Stimulated activated CD4-positive, alpha-beta T cell treated with anti-CD3 and anti-CD28 coated beads, Interleukin-15, amount 100 ng/mL, for 24 hours (primary cell): ENCODE data around the gene RGL3.
"Not testable (repeated sequence)": the region's sequence is repeated elsewhere in the genome, so short reads cannot be mapped to it uniquely, and the experiment has no call there.

Experiments used
- DNase-seq: peaks from one replicate; pipeline ENCODE4 v3.0.0-alpha.2; 2020

RGL3 gene

DNA sequence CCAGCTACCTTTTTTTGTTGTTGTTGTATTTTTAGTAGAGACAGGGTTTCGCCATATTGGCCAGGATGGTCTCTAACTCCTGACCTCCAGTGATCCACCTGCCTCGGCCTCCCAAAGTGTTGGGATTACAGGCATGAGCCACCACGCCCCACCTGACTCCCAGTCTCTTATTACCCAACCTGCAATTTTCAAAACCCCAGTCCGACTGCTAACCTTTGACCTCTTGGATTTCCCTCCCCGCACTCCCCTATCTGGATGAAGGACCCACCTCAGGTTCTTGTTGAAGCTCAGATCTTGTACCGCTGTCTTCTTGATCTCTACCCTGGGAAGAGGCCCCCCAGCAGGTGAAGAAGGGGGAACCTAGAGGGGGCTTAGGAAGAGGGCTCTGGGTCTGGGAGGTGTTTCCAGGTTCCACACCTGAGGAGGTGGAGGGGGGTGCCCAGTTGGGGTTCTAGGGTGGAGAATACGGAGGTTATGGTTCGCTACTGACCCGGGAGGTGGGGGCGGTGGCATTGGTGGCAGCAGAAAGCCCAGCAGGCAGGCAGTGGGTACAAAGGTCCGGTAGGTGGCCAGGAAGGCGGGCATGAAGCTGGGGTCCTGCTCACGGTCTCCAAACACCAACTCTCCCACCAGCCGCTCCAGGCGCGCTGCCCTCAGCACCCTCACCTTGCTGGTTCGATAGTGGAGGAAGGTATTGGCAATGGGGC is 2.6 kb downstream of the RGL3 start:
- DNase-seq = no peak

DNA sequence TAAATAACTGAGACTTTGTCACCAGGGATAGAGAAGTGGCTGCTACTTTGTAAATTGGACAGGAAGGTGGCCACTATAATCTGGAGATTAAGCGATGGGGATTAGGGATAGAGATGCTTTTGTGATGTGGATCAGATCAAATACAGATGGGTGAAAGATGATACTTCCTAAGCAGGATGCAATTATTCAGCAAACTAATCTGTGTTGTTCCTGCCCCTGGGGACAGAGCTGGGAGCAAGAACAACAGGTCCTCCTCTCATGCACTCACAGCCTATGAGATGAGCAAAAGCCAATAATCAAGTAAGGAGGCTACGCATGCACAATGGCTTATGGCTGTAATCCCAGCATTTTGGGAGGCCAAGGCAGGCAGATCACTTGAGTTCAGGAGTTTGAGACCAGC is 4.6 kb downstream of the RGL3 start:
- no peak for DNase-seq

DNA sequence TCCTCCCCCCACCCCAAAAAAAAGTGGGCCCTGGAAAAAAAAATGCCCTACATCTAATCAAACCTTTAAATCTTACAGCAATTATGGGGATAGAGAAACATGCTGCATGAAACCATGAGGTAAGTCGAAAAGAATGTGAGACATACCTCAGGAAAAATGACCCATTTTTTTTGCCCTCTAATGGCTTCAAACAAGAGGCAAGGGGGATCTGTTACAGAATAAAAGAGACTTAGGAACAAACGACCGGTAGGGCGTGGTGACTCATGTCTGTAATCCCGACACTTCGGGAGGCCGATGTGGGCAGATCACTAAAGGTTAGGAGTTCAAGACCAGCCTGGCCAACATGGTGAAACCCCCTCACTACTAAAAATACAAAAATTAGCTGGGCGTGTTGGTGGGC is 8.4 kb downstream of the RGL3 start:
- no peak for DNase-seq

DNA sequence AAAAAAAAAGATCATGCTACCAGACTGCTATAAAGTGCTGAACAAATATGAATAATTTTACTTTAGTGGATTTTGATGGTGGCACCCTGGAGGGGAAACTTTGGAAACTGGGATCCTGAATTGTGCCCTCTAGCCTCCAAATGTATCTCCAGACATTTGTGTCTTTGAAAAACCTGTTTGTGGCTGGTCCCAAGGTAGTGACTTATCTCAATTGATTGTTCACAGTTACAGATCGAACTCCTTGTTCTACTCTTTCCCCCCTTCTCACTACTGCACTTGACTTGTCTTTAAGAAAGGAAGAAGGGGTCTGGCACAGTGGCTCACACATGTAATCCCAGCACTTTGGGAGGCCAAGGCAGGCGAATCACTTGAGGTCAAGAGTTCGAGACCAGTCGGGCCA is 10.5 kb downstream of the RGL3 start:
- no peak for DNase-seq

DNA sequence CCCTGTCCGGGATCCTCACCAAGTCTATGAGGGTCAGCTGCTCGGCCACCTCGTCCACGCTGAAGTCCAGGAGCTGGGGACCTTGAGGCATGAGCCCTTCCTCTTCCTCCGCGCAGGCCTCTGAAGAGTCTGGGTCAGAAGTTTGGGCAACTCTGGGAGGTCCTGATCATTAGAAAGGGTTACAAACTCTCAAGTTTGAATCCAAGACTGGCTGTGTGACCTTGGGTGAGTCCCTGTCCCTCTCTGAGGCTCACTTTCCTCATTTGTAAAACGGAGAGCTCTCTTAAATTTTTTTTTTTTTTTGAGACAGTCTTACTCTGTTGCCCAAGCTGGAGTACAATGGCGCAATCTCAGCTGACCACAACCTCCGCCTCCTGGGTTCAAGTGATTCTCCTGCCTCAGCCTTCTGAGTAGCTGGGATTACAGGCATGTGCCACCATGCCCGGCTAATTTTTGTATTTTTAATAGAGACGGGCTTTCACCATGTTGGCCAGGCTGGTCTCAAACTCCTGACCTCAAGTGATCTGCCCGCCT is 12.3 kb downstream of the RGL3 start:
- not testable (repeated sequence) for DNase-seq

DNA sequence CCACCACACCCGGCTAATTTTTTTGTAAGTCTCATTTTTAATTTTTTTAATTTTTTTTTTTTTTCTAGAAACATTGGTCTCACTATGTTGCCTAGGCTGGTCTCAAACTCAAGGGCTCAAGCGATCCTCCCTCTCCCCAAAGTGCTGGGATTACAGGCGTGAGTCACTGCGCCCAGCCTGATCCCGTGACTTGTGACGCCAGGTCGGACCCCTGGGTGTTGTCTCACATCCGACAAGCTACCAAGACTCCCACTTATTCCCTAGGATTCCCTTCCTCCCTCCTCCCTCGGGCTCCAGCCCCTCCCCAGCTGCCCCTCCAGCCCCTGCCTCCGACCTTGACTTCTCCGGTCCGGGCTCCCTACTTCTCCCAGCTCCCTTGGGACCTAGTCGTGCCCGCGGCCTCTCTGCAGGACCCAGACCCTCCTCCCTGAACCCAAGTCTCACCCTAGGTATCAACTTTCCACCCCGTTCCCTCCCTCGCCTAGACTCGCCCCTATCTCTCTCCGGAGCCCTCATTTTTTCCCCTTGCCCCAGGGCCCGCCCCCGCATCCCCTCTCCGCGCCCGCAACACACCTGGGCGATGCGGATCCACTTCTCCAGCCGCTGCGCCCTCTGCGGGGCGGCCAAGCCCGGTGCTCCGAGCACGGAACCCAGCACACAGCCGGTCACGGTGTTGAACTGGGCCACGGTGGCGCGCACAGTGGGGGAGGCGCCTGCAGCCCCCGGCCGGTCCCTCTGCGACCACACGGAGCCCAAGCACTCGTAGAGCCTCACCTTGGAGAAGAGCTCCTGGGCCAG is 13.1 kb downstream of the RGL3 start:
- DNase-seq = peak; percentile 72

DNA sequence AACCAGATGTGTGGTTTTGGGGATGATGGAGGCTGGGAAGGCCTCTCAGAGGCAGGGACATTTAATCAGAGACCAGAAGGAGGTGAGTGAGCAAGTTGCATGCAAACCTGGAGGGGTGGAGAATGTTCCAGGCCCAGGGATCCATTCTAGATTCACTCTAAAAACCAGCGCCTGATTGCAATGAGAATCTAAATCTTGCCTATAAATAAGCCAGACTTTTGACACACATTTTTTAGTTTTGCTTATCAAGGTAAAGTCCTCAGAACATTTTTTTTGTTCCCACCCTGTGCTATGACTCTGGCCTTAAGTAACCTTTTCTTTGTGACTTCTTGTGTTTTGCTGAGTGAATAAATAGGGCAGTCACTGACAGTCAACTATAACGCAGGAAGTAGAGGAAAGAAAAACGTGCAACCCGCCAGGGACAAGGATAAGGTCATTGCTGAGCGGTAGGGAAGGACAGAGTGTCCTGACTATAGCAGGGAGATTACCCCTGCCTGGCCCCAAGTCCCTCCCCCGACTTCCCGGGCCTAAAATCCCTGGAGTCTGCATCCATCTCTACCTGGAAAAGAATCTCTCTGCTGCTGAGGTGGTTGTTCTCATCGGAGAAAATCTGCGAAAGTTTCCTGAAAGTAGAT is 14.4 kb downstream of the RGL3 start:
- DNase-seq = no peak

DNA sequence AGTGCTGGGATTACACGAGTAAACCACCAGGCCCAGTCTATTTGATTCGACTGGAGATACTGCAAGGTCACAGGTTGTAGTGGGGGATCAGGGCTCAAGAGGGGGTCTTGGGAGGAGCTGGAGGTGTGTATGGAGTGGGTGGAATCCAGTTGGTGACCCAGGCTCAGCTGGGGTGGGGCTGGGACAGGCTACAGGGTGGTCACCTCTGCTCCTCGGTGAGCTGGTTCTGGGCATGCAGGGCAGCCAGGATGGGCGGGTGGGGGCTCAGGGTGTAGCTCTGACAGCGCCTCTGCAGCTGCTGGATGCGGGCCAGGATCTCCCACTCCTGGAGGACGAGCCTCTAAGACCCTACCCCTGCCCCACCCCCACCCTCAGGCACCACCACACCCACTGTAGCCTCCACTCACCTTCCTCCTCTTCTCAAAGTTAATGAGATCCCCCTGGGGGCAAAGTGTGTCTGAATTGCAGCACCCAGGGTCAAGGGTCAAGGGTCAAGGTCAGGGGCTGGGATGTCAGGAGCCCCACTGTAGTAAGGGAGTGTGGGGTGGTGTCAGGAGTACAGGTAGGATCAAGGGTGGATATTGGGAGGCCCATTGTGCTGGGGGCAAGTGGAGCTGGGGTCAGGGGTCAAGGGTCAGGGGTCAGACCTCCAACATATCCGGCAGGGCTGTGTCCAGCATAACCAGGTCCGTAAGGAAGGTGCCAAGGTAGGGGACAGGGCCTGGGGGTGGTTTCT is 17.1 kb downstream of the RGL3 start:
- no peak for DNase-seq

DNA sequence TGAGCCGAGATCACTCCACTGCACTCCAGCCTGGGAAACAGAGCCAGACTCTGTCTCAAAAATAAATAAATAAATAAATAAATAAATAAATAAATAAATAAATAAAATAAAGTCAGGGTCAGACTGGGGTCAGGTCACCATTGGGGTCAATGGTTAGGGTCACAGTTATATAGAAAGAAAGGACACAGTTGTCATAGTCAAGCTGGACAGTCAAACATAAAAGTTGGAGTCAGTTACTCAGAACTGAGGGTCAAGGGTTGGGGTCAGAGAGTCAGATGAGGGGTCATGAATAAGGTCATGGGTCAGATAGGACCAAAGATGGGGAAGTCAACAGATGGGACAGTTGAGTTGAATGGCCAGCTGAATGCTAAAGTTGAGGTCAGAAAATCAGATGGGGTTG is 18.3 kb downstream of the RGL3 start:
- no peak for DNase-seq

DNA sequence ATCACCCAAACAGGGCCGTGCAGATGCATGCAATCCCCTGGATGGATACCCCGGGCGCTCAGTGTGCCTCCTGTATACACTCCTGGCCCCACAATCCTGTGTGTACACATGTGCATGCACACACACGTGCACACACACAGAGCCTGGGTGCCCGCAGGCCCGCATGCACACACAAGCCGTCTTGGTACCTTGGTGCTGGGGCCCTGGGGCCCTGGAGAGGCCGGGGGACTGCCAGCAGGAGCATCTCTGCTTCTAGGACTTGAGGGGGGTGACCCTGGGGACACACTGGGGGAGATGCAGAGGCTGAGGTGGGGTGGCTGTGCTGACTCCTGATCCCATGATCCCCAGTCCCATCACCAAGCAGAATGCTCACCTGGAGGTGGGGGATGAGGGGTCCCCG is 19.4 kb downstream of the RGL3 start:
- DNase-seq = no peak

DNA sequence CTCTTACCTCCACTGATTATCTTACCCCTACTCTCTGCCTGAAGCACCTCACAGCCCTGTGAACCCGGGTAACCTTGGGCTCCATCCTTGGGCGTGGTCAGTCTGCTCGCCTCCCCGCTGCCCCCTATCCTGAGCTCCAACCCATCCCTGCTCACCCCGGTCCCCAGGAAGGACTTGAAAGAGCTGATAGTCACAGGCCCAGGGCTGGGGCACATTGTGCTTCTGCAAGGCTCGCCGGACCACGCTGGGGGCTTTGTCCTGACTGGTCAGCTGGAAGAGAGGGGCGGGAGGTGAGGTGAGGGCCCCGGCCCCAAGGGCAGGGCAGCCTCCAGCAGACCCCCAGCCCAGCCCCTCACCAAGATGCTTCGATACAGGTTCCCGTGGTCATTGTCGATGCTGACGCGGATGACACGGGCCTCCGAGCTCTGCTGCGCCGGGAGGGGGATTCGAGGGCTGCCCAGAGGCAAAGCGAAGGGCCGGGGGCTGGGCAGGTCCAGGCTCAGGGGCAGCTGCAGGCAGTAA is 22.0 kb downstream of the RGL3 start:
- DNase-seq = no peak

DNA sequence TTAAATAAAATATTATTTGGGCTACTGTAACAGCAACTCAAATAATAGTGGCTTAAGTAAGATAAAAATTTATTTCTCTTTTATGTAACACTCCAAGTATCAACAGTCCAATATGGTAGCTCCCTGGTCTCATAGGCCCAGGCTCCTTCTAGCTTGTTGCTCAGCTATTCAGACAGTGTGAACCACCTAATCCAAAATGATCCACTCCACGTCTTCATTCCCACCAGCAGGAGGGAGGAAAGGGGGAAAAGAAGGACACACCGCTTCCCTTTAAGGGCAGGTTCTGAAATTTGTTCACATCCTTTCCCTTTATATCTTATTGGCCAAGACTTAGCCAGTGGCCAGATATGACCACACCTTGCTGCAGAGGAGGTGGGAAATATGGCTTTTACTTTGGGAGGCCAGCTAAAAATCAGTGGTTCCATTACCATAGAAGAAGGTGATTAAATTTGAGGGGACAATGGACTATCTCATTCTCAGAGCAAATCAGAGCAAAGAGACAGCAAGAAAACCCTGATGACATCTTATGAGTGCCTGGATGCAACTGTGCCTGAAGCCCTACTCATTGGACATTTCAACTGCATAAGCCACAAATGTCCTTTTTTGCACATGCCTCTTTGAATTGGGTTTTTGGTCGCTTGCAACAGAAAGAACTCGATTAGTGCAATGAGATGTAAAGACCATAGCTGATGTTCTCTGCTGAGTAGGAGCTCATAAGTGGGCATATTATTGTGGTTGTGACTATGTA is 28.0 kb downstream of the RGL3 start:
- no peak for DNase-seq

DNA sequence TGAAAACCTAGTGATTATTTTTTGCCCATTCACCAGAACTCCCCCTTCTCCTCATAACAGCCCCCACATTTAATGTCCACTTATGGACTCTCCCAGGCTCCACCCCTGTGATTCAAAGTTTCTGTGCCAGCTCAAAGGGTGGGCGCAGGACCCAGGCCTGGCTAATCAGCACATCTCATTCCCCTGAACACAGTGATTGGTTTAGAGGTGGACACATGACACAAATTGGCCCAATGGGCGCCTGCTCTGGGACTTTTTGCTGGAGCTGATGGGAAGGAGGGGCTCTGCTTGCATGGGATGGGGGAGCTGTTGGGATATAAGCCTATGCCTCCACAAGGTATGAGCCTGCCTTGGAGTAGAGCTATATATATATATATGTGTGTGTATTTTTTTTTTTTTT is 28.8 kb downstream of the RGL3 start:
- DNase-seq = no peak

DNA sequence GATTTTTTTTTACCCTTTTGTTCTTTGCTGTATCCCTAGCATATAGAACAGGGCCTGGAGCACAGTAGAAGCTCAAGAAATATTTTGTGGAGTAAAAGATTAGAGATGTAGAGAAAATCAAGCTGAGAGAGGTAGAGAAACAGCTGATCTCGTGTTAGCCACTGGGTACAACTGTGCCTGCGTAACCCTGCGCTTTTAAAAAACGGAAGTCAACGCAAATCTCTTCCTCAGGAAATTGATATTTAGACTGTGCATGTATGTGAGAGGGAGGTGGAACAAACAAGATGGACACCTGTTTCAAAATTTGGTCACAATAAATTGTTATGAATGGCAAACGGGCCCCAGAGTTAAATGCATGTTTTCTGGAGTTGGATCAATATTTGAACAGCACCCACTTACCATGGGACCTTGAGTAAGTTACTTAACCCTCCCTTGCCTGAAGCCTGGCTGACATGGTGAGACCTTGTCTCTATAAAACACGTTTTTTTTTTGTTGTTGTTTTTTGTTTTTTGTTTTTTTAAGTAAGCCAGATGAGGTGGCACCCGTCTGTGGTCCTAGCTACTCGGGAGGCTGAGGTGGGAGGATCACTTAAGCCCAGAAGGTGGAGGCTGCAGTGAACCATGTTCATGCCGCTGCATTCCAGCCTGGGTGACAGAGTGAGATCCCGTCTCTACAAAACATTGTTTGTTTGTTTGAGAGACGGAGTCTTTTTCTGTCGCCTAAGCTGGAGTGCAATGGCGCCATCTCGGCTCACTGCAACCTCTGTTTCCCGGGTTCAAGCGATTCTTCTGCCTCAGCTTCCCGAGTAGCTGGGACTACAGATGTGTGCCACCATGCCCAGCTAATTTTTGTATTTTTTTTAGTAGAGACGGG is 31.7 kb downstream of the RGL3 start:
- DNase-seq = no peak

DNA sequence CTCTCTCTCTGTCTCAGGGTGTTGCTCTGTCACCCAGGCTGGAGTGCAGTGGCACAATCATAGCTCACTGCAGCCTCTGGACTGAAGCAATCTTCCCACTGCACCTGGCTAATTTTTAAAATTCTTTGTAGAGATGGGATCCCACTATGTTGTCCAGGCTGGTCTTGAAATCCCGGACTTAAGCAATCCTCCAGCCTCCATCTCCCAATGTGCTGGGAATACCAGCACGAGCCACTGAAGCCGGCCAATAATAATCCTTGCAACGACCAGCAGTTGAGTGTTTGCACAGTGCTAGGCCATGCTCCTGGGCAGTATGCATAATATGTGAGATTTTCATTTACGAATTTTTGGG is 34.4 kb downstream of the RGL3 start:
- no peak for DNase-seq

DNA sequence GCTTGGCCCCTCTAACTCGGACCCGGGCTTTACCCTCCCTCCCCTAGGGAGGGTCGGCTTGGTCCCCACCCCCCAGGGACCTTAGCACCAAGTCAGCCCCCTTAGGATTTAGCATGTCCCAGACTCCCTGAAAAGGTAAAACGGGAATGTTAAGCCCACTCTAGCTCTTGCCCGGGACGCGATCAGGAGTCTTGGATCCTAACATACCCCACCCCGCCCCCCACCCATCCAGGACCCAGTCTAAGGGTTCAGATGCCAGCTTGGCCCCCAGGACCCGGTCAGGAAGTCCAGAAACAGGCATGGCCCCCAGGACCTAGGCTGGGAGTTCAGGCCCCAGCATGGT is 35.4 kb downstream of the RGL3 start:
- DNase-seq = no peak

DNA sequence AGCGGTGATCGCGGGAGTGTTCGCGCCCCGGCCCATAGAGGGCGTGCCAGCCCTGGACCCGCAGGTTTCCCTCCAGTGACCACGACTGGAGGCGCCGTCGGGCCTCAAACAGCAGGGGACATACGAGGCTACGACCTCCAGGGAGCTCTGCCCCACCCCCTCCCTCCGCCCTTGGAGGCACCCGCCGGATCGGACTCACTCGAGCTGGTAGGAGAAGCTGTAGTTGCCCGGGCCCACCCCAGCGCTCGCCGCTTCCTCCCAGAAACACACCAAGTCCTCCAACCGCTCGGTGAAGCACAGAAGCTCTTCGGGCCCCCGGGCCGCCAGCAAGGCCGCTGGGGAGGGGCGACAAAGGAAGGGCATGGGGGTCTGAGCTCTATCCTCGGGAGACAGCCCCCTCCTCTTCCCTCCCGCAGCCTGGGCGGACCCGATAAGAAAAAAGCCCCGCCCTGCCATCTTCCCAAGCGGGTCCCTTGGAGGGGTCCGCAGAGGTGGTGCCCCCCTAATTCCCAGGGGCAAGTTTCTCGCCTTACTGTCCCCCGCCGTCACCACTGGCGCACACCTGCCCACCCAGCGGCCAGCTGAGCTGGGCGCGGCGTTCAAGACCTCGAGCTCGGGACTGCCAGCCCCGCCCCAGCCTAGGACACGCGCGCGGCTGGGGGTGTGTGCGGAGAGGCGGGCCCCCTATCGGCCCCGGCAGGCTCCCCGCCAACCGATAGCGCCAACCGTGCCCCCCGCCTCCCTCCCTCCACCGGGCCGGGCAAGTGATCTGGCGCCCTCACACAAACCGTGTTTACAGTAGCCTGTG is 36.0 kb downstream of the RGL3 start:
- DNase-seq = peak; percentile 56

DNA sequence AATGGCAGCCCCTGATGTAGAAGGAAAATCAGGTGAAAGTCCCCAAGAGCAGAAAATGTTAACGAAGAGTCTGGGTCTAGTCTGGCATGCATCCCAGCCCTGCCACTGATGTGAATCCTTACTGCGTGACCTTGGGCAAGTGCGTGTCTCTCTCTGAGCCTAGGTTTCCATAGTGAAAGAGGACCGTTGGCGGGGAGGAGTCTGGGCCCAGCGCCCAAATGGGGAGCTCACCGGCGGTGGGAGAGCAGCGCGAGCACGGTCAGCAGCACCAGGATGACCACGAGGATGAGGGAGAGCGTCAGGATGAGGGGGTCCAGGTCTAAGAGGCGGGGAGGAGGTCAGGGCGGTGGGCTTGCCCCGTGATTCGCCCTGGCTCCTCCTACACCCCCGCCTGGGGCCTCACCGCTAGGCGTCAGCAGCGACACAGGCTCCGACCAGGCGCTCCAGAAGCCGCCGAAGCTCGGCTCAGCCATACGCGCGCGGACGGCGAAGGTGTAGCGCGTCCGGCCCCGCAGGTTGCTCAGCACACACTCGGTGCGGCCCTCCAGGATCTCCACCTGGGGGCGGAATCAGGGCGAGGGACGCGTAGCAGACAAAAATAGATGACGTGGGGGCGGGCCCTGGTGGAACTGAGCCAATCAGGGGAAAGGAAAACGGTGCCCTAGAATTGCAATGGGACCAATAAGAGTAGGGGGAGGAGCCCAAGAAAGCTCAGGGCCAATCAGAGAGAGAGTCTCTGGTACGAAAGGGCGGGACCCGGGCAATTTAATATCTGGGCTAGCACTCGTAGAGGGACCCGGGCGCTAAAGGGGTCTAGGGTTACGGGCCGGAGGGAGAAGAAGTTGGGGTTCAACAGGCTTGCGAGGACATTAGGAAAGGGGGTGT is 38.2 kb downstream of the RGL3 start:
- DNase-seq = peak; percentile 97

DNA sequence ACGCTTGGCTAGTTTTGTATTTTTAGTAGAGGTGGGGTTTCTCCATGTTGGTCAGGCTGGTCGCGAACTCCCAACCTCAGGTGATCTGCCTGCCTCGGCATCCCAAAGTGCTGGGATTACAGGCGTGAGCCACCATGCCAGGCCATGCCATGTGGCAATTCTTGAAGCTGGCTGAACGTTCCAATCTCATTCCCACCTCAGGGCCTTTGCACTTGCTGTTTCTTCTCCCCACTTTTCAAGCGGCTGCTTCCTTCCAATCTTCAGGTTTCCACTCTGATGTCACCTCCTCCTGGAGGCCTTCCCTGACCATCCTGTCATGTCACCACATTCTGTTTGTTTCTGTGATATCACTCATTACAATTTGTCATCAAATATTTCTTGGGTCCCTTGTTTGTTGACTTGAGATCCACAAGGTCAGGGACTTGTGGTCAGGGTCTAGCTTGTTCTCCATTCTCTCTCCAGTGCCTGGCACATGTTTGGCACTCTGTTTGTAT is 39.2 kb downstream of the RGL3 start:
- no peak for DNase-seq
